ENCODE data around the gene OVOL2. TPM values are rescaled to one million over a fixed set of nuclear protein-coding genes. Genes with fewer than 3 reads are reported as not detected.

Gene OVOL2
- total and polyA plus RNA-seq, 9 donors: 0.15 to 11.4 (median 0.72) TPM; not detected in 4

DNA sequence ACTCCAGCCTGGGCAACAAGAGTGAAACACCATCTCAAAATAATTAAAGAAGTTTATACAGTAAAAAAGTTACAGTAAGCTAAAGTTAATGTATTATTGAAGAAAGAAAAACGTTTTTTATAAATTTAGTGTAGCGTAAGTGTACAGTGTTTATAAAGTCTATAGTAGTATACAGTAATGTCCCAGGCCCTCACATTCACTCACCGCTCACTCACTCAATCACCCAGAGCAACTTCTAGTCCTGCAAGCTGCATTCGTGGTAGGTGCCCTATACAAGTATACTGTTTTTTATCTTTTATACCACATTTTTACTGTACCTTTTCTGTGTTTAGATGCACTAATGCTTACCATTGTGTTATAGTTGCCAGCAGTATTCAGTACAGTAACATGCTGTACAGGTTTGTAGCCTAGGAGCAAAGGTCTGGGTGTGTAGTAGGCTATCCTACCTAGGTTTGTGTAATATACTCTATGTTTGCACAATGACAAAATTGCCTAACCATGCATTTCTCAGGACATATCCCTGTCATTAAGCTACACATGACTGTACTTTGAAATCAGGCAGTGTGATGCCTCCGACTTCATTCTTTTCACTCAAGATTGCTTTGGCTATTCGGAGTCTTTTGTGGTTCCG is 72.2 kb downstream of the OVOL2 start:
- Histone ChIP-seq H3K4me1 (ENCODE audit: insufficient read depth) (no peaks in the 10 kb centered on the region), H3K36me3 (no peaks in the 10 kb centered on the region), H3K27me3 (no peaks in the 10 kb centered on the region), H3K4me3 (no peak overlapping the region), H3K27ac (no peak overlapping the region), H3K9me3 (no peaks in the 10 kb centered on the region)
- WGBS, 3 donors: 86 to 94% (median 93%) methylated on average over 7 of the region's 7 CpGs
- no peak for DNase-seq
- intact Hi-C loops (cut with DNase I): no loop called here
- no peak for TF ChIP-seq EP300 (IDR thresholded peaks at IDR 0.05)
- TF ChIP-seq POLR2A (IDR thresholded peaks at IDR 0.05): no peak
- no peak for TF ChIP-seq CTCF (IDR thresholded peaks at IDR 0.05)

DNA sequence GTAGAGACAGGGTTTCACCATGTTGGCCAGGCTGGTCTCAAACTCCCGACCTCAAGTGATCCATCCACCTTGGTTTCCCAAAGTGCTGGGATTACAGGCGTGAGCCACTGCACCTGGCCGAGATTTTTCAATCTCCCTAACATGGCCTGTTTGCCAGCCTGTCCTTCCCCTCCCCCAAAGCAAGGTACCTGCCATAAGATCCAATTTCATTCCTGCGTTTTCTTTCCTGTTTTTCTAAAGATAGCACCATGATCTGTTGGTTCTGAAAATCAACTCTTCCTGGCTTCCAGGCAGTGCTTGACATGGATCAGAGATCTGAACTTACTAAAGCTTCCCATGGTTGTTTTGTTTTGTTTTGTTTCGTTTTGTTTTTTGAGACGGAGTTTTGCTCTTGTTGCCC is 81.4 kb downstream of the OVOL2 start:
- no peaks in the 10 kb centered on the region for H3K9me3 ChIP-seq
- H3K4me3 ChIP-seq: no peak overlapping the region
- DNase-seq: no peak
- H3K4me1 ChIP-seq (ENCODE audit: insufficient read depth): peaks cover 4% of the 10 kb centered on the region
- no peak for TF ChIP-seq CTCF (IDR thresholded peaks at IDR 0.05)
- no peak for TF ChIP-seq POLR2A (IDR thresholded peaks at IDR 0.05)
- no peak for TF ChIP-seq EP300 (IDR thresholded peaks at IDR 0.05)
- WGBS, 3 donors: 91 to 94% (median 93%) methylated on average over 6 of the region's 6 CpGs
- H3K36me3 ChIP-seq: no peaks in the 10 kb centered on the region
- intact Hi-C loops (cut with DNase I): no loop called here
- no peak overlapping the region for H3K27ac ChIP-seq
- no peaks in the 10 kb centered on the region for H3K27me3 ChIP-seq

Small RNAs within 50 kb of the gene (small RNA-seq; reads per million reads assigned to genes)
- gene RNU7-137P: not detected

Other genes starting within 250 kb of the OVOL2 start
- gene SNX5, start 89.1 kb downstream of the OVOL2 start, total RNA-seq: 100 to 1,000 TPM in 4 of 7 donors, 10 to 100 TPM in 3; 74.2 to 138 (median 101) TPM
- 100 to 1,000 TPM in 1 of 2 donors, 10 to 100 TPM in 1; 74.0 to 143 TPM for gene SNX5, start 89.1 kb downstream of the OVOL2 start, polyA plus RNA-seq
- gene MGME1, start 88.9 kb downstream of the OVOL2 start, total RNA-seq: 10 to 100 TPM in 1 of 7 donors, 1 to 10 TPM in 6; 5.1 to 11.9 (median 8.3) TPM
- gene MGME1, start 88.9 kb downstream of the OVOL2 start, polyA plus RNA-seq: 10 to 100 TPM in 1 of 2 donors, 1 to 10 TPM in 1; 7.8 to 11.5 TPM
- 10 to 100 TPM; 10.0 to 18.5 (median 14.8) TPM for gene KAT14, start 79.9 kb upstream of the OVOL2 start, total RNA-seq
- 10 to 100 TPM; 11.0 to 19.5 TPM for gene KAT14, start 79.9 kb upstream of the OVOL2 start, polyA plus RNA-seq
- 10 to 100 TPM in 6 of 7 donors, 1 to 10 TPM in 1; 9.9 to 17.7 (median 15.1) TPM for gene PET117, start 79.9 kb upstream of the OVOL2 start, total RNA-seq
- 10 to 100 TPM in 1 of 2 donors, 1 to 10 TPM in 1; 8.6 to 13.0 TPM for gene PET117, start 79.9 kb upstream of the OVOL2 start, polyA plus RNA-seq
- 10 to 100 TPM; 13.4 to 20.0 (median 15.1) TPM for gene ZNF133, start 230.6 kb upstream of the OVOL2 start, total RNA-seq
- gene ZNF133, start 230.6 kb upstream of the OVOL2 start, polyA plus RNA-seq: 10 to 100 TPM; 12.8 to 13.6 TPM

All from ovary (tissue), 9 donors.